Measurements from ENCODE around the gene DYNC1H1. TPM values are rescaled to one million over a fixed set of nuclear protein-coding genes. Genes with fewer than 3 reads are reported as not detected.

DYNC1H1 gene
- total RNA-seq, 4 donors from 2014 or later: 606 to 1,020 (median 666) TPM

DNA sequence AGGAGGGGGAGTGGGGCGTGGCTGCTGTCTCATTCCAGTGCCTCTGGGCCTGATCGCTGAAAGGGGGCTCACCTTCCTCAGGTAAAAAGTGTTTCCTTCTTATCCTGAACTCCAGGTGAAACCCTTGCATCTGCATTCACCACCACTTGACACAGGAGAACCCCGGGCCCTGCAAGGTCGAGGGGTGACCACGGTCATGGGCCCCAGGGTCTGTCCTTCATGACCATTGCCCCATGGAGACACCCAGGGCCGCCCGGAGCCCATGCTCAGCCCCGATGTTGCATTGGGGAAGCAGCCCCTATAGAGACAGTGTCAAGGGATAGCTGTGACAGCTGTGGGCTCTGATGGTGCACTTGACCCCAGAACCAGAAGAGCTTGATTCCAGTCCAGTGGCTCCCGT is 34.4 kb upstream of the DYNC1H1 start:
- 67 to 81% methylated on average over 1 to 6 of the region's 9 CpGs for WGBS, 2 donors (ENCODE audit: low coverage in 1 of 2)
- Histone ChIP-seq H3K9me3 (no peaks in the 10 kb centered on the region), H3K27me3 (no peaks in the 10 kb centered on the region), H3K36me3 (peaks cover 0 to 18% of the 10 kb centered on the region in 2 donors), H3K4me3 (no peak overlapping the region), H3K27ac (no peak overlapping the region), H3K4me1 (peaks cover 0 to 26% (median 5%) of the 10 kb centered on the region in 3 donors)
- TF ChIP-seq POLR2AphosphoS5 (IDR thresholded peaks at IDR 0.05) (no peak), EP300 (IDR thresholded peaks at IDR 0.05) (no peak), POLR2A (IDR thresholded peaks at IDR 0.05) (no peak)
- TF ChIP-seq, protein P1, sequence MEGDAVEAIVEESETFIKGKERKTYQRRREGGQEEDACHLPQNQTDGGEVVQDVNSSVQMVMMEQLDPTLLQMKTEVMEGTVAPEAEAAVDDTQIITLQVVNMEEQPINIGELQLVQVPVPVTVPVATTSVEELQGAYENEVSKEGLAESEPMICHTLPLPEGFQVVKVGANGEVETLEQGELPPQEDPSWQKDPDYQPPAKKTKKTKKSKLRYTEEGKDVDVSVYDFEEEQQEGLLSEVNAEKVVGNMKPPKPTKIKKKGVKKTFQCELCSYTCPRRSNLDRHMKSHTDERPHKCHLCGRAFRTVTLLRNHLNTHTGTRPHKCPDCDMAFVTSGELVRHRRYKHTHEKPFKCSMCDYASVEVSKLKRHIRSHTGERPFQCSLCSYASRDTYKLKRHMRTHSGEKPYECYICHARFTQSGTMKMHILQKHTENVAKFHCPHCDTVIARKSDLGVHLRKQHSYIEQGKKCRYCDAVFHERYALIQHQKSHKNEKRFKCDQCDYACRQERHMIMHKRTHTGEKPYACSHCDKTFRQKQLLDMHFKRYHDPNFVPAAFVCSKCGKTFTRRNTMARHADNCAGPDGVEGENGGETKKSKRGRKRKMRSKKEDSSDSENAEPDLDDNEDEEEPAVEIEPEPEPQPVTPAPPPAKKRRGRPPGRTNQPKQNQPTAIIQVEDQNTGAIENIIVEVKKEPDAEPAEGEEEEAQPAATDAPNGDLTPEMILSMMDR (IDR thresholded peaks at IDR 0.05): no peak
- ATAC-seq: no peak

DNA sequence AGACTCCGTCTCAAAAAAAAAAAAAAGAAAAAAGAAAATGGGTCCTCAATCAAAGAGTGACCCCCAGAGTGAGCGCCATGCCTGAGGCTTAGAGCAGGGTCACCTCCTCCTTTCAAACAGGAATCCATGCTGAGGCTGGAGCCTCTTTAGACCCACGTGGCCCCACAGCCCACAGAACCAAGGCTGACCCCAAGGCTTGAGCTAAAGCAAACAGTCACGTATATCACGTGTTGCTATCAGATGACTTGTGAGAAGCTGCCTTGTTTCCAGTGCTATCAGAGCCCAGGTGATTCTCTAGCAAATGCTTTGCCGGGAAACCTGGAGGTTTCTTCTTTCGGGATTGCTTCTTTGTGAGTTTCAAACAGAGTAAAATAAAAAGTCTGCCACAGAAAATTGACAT is 31.7 kb upstream of the DYNC1H1 start:
- Histone ChIP-seq H3K27ac (no peak overlapping the region), H3K36me3 (peaks cover 0 to 6% of the 10 kb centered on the region in 2 donors), H3K4me3 (no peak overlapping the region), H3K27me3 (no peaks in the 10 kb centered on the region), H3K4me1 (peaks cover 0 to 13% (median 5%) of the 10 kb centered on the region in 3 donors), H3K9me3 (no peaks in the 10 kb centered on the region)
- ATAC-seq: no peak
- WGBS, 2 donors (ENCODE audit: low coverage in 1 of 2): 42 to 43% methylated on average over 4 to 5 of the region's 7 CpGs
- TF ChIP-seq, protein P1 (IDR thresholded peaks at IDR 0.05): no peak
- TF ChIP-seq EP300 (IDR thresholded peaks at IDR 0.05) (no peak), POLR2A (IDR thresholded peaks at IDR 0.05) (no peak), POLR2AphosphoS5 (IDR thresholded peaks at IDR 0.05) (no peak)

DNA sequence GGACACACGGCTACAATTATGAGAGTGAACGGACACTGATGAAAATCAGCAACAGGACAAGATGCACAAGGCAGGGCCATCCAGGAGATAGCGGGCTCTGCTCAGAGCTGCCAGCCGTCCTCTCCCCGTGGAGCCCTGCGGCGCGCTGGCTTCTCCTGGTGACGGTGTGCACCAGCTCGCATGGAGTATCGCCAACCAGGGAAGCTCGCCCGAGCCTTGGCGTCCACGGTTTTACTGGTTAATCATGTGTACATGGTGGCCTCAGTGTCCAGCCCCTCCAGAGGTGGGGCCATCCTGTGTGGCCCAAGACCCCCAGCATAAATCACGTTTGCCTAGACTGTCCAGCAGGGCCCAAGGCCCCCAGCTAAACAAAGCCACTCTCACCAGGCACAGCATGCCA is 31.2 kb upstream of the DYNC1H1 start:
- no peak overlapping the region for H3K4me3 ChIP-seq
- no peak for ATAC-seq
- H3K9me3 ChIP-seq: no peaks in the 10 kb centered on the region
- no peak overlapping the region for H3K27ac ChIP-seq
- peaks cover 0 to 6% of the 10 kb centered on the region in 2 donors for H3K36me3 ChIP-seq
- TF ChIP-seq POLR2A (IDR thresholded peaks at IDR 0.05): no peak
- TF ChIP-seq POLR2AphosphoS5 (IDR thresholded peaks at IDR 0.05): no peak
- TF ChIP-seq, protein P1 (IDR thresholded peaks at IDR 0.05): no peak
- no peak for TF ChIP-seq EP300 (IDR thresholded peaks at IDR 0.05)
- 20 to 91% methylated on average over 1 to 8 of the region's 16 CpGs for WGBS, 2 donors (ENCODE audit: low coverage in 1 of 2)
- H3K4me1 ChIP-seq: peaks cover 0 to 8% (median 3%) of the 10 kb centered on the region in 3 donors
- H3K27me3 ChIP-seq: peaks cover under 1% of the 10 kb centered on the region

DNA sequence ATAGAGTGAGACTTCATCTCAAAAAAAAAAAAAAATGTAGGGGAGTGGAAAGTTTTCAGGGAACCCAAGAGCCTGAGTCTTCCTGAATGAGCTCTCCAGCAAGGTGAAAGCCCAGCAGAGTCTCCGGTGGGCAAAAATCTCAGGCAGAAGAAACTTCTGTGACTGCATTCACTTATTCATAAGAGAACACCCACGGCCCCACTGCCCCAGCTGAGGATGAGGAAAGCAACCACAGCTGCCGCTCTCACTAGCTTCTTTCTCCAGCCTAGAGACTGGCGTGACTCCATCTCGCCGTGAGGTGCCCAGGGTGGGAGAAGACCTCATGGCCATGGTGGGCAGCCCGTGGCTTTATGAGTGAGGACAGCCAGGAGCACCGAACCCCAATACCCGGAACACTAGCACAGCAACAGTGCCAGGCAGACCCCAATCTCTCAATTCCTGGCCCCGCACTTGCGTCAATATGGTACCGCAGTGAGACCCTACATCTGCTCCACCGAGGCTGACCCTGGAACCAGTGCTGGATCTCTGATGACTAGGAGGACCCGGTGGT is 29.7 kb upstream of the DYNC1H1 start:
- no peaks in the 10 kb centered on the region for H3K9me3 ChIP-seq
- no peak for ATAC-seq
- 80 to 93% methylated on average over 1 to 3 of the region's 14 CpGs for WGBS, 2 donors (ENCODE audit: low coverage in 1 of 2)
- H3K36me3 ChIP-seq: no peaks in the 10 kb centered on the region
- TF ChIP-seq POLR2A (IDR thresholded peaks at IDR 0.05) (no peak), POLR2AphosphoS5 (IDR thresholded peaks at IDR 0.05) (no peak), EP300 (IDR thresholded peaks at IDR 0.05) (no peak)
- TF ChIP-seq, protein P1 (IDR thresholded peaks at IDR 0.05): no peak
- no peaks in the 10 kb centered on the region for H3K4me1 ChIP-seq
- peaks cover 5% of the 10 kb centered on the region for H3K27me3 ChIP-seq
- no peak overlapping the region for H3K4me3 ChIP-seq
- H3K27ac ChIP-seq: no peak overlapping the region

All from gastroesophageal sphincter (tissue), 4 donors.